IMR-90 (cell line): ENCODE data around the gene CACNB2.

ENCODE experiments used
- BHLHE40 ChIP-seq: fragments of 150-350 bp; IDR thresholded peaks from 2 replicates; pipeline ENCODE4 v1.6.1; 2016; ENCODE audit warnings: mild to moderate bottlenecking, low read depth, low read length
- CEBPB ChIP-seq: IDR thresholded peaks from 2 replicates; pipeline ENCODE4 v1.6.1; 2012; ENCODE audit warnings: low read depth, low read length, improper control_type of control experiment
- CHD1 ChIP-seq: IDR thresholded peaks from 2 replicates; pipeline ENCODE4 v1.6.1; 2012; ENCODE audit warnings: low read depth, low read length, improper control_type of control experiment
- FOS ChIP-seq: fragments of 150-350 bp; IDR thresholded peaks from 2 replicates; pipeline ENCODE4 v1.6.1; 2016; ENCODE audit warnings: low read depth, low read length
- MAFK ChIP-seq: IDR thresholded peaks from 2 replicates; pipeline ENCODE4 v1.6.1; 2012; ENCODE audit warnings: low read depth, low read length, improper control_type of control experiment
- MAZ ChIP-seq: IDR thresholded peaks from 2 replicates; pipeline ENCODE4 v1.6.1; 2012; ENCODE audit warnings: low read depth, mild to moderate bottlenecking, low read length, improper control_type of control experiment, moderate library complexity, borderline replicate concordance
- POLR2A ChIP-seq: IDR thresholded peaks from 2 replicates; pipeline ENCODE4 v1.6.1; 2012; ENCODE audit warnings: mild to moderate bottlenecking, low read depth, low read length
- RAD21 ChIP-seq: IDR thresholded peaks from 2 replicates; pipeline ENCODE4 v1.6.1; 2012; ENCODE audit warnings: low read length, improper control_type of control experiment
- RFX5 ChIP-seq: IDR thresholded peaks from 2 replicates; pipeline ENCODE4 v1.8.0; 2012; ENCODE audit warnings: low read depth, mild to moderate bottlenecking, low read length, moderate library complexity
- SMC3 ChIP-seq: fragments of 150-350 bp; IDR thresholded peaks from 2 replicates; pipeline ENCODE4 v1.6.1; 2016; ENCODE audit warnings: low read depth, mild to moderate bottlenecking, antibody characterized with exemption, low read length, moderate library complexity
- USF2 ChIP-seq: fragments of 150-350 bp; IDR thresholded peaks from 2 replicates; pipeline ENCODE4 v1.6.1; 2017; ENCODE audit warnings: mild to moderate bottlenecking, antibody characterized with exemption, low read length, low read depth
- TF ChIP-seq, protein P1 (sequence below): conservative IDR thresholded peaks from 2 replicates; pipeline ENCODE4 v1.5.1; 2012; ENCODE audit warnings: mild to moderate bottlenecking, low read depth, low read length, improper control_type of control experiment

GRCh38 chr10:18340496-18341051 is 200.3 kb downstream of the CACNB2 start:
- TF ChIP-seq POLR2A = no peak
- TF ChIP-seq, protein P1, sequence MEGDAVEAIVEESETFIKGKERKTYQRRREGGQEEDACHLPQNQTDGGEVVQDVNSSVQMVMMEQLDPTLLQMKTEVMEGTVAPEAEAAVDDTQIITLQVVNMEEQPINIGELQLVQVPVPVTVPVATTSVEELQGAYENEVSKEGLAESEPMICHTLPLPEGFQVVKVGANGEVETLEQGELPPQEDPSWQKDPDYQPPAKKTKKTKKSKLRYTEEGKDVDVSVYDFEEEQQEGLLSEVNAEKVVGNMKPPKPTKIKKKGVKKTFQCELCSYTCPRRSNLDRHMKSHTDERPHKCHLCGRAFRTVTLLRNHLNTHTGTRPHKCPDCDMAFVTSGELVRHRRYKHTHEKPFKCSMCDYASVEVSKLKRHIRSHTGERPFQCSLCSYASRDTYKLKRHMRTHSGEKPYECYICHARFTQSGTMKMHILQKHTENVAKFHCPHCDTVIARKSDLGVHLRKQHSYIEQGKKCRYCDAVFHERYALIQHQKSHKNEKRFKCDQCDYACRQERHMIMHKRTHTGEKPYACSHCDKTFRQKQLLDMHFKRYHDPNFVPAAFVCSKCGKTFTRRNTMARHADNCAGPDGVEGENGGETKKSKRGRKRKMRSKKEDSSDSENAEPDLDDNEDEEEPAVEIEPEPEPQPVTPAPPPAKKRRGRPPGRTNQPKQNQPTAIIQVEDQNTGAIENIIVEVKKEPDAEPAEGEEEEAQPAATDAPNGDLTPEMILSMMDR = no peak
- TF ChIP-seq FOS = no peak
- no peak for TF ChIP-seq CEBPB
- TF ChIP-seq USF2 = no peak
- no peak for TF ChIP-seq RAD21
- no peak for TF ChIP-seq BHLHE40
- no peak for TF ChIP-seq MAFK
- TF ChIP-seq RFX5 = no peak
- TF ChIP-seq SMC3 = no peak
- TF ChIP-seq CHD1 = no peak
- no peak for TF ChIP-seq MAZ
